Measurements from ENCODE around the gene COL13A1. TPM values are rescaled to one million over a fixed set of nuclear protein-coding genes. Genes with fewer than 3 reads are reported as not detected.

The COL13A1 gene
- total and polyA plus RNA-seq, 12 donors: 0.54 to 7.6 (median 1.9) TPM

- H3K36me3 ChIP-seq (replicated peaks in 1 of 2): no peaks in the 10 kb centered on the region
- WGBS, 4 donors: 70 to 75% (median 72%) methylated on average over 14 of the region's 14 CpGs
- TF ChIP-seq POLR2A (IDR thresholded peaks at IDR 0.05) (no peak), CTCF (IDR thresholded peaks at IDR 0.05) (no peak)
- H3K27me3 ChIP-seq: no peaks in the 10 kb centered on the region
- no peak overlapping the region for H3K27ac ChIP-seq
- H3K4me1 ChIP-seq (replicated peaks in 1 of 2): no peaks in the 10 kb centered on the region
- no peaks in the 10 kb centered on the region for H3K9me3 ChIP-seq (replicated peaks in 1 of 3)
- H3K4me3 ChIP-seq: no peak overlapping the region
- no peak for DNase-seq
- intact Hi-C loops (cut with DNase I): no loop called here
These were observed 164.4 kb downstream of the COL13A1 start for GRCh38 chr10:69965919-69966662.

- Histone ChIP-seq H3K9me3 (replicated peaks in 1 of 3) (no peaks in the 10 kb centered on the region), H3K36me3 (replicated peaks in 1 of 2) (no peaks in the 10 kb centered on the region), H3K4me3 (no peak overlapping the region), H3K27ac (no peak overlapping the region), H3K4me1 (replicated peaks in 1 of 2) (no peaks in the 10 kb centered on the region), H3K27me3 (no peaks in the 10 kb centered on the region)
- 68 to 79% (median 75%) methylated on average over 3 of the region's 3 CpGs for WGBS, 4 donors
- no peak for TF ChIP-seq POLR2A (IDR thresholded peaks at IDR 0.05)
- no peak for TF ChIP-seq CTCF (IDR thresholded peaks at IDR 0.05)
- DNase-seq: no peak
- intact Hi-C loops (cut with DNase I): no loop called here
These were observed 167.1 kb downstream of the COL13A1 start for GRCh38 chr10:69968830-69969229.

GRCh38 chr10:69969977-69970376 is 168.3 kb downstream of the COL13A1 start:
- intact Hi-C loops (cut with DNase I): no loop called here
- H3K4me1 ChIP-seq (replicated peaks in 1 of 2): no peaks in the 10 kb centered on the region
- no peaks in the 10 kb centered on the region for H3K27me3 ChIP-seq
- DNase-seq: no peak
- no peak overlapping the region for H3K4me3 ChIP-seq
- 81 to 100% (median 89%) methylated on average over 2 to 3 of the region's 3 CpGs for WGBS, 4 donors
- TF ChIP-seq CTCF (IDR thresholded peaks at IDR 0.05) (no peak), POLR2A (IDR thresholded peaks at IDR 0.05) (no peak)
- H3K9me3 ChIP-seq (replicated peaks in 1 of 3): no peaks in the 10 kb centered on the region
- no peak overlapping the region for H3K27ac ChIP-seq
- H3K36me3 ChIP-seq (replicated peaks in 1 of 2): no peaks in the 10 kb centered on the region

GRCh38 chr10:69972981-69973397 is 171.3 kb downstream of the COL13A1 start:
- no peaks in the 10 kb centered on the region for H3K4me1 ChIP-seq (replicated peaks in 1 of 2)
- H3K4me3 ChIP-seq: no peak overlapping the region
- no peaks in the 10 kb centered on the region for H3K27me3 ChIP-seq
- no peak for TF ChIP-seq CTCF (IDR thresholded peaks at IDR 0.05)
- no peak for TF ChIP-seq POLR2A (IDR thresholded peaks at IDR 0.05)
- intact Hi-C loops (cut with DNase I): no loop called here
- H3K9me3 ChIP-seq (replicated peaks in 1 of 3): no peaks in the 10 kb centered on the region
- 65 to 80% (median 74%) methylated on average over 3 of the region's 3 CpGs for WGBS, 4 donors
- no peak for DNase-seq
- no peaks in the 10 kb centered on the region for H3K36me3 ChIP-seq (replicated peaks in 1 of 2)
- H3K27ac ChIP-seq: no peak overlapping the region

Data from adrenal gland (tissue), 12 donors.